Measurements from ENCODE around the gene GRID2. TPM values are rescaled to one million over a fixed set of nuclear protein-coding genes. Genes with fewer than 3 reads are reported as not detected.

GRID2 gene
- total RNA-seq, 2 experiments from 2014 or later: not detected

GRCh38 chr4:93710101-93710846 is 1406.5 kb downstream of the GRID2 start:
- CTCF ChIA-PET: no interaction called here
- DNase-seq: no peak
- H3K27me3 Mint-ChIP-seq (ENCODE audit: low read depth): no peaks in the 10 kb centered on the region
- no peaks in the 10 kb centered on the region for H3K9me3 Mint-ChIP-seq
- no peaks in the 10 kb centered on the region for H3K4me1 Mint-ChIP-seq (ENCODE audit: low read depth)
- intact Hi-C loops (cut with micrococcal nuclease): no loop called here
- no peak overlapping the region for H3K27ac Mint-ChIP-seq
- no peak overlapping the region for H3K4me3 Mint-ChIP-seq
- no peaks in the 10 kb centered on the region for H3K36me3 Mint-ChIP-seq (ENCODE audit: low read depth)

- H3K27ac Mint-ChIP-seq: no peak overlapping the region
- CTCF ChIA-PET: no interaction called here
These were observed 1407.2 kb downstream of the GRID2 start for GRCh38 chr4:93710847-93711430.

GRCh38 chr4:93718233-93718632 is 1414.5 kb downstream of the GRID2 start:
- Mint-ChIP-seq H3K4me3 (no peak overlapping the region), H3K9me3 (peaks cover 1% of the 10 kb centered on the region), H3K27ac (no peak overlapping the region), H3K4me1 (ENCODE audit: low read depth) (no peaks in the 10 kb centered on the region), H3K27me3 (ENCODE audit: low read depth) (no peaks in the 10 kb centered on the region), H3K36me3 (ENCODE audit: low read depth) (no peaks in the 10 kb centered on the region)
- intact Hi-C loops (cut with micrococcal nuclease): no loop called here
- CTCF ChIA-PET: no interaction called here
- no peak for DNase-seq

More at GRCh38 chr4:93710847-93711430, 1407.2 kb downstream of the GRID2 start:
- no peaks in the 10 kb centered on the region for H3K9me3 Mint-ChIP-seq
- H3K4me3 Mint-ChIP-seq: no peak overlapping the region
- H3K27me3 Mint-ChIP-seq (ENCODE audit: low read depth): no peaks in the 10 kb centered on the region
- no peak for DNase-seq
- H3K4me1 Mint-ChIP-seq (ENCODE audit: low read depth): no peaks in the 10 kb centered on the region
- intact Hi-C loops (cut with micrococcal nuclease): no loop called here
- H3K36me3 Mint-ChIP-seq (ENCODE audit: low read depth): no peaks in the 10 kb centered on the region

- Mint-ChIP-seq H3K27me3 (ENCODE audit: low read depth) (no peaks in the 10 kb centered on the region), H3K4me1 (ENCODE audit: low read depth) (no peaks in the 10 kb centered on the region), H3K4me3 (no peak overlapping the region), H3K9me3 (peaks cover 1% of the 10 kb centered on the region), H3K36me3 (ENCODE audit: low read depth) (no peaks in the 10 kb centered on the region), H3K27ac (no peak overlapping the region)
- no peak for DNase-seq
- intact Hi-C loops (cut with micrococcal nuclease): no loop called here
- CTCF ChIA-PET: no interaction called here
These were observed 1415.8 kb downstream of the GRID2 start for GRCh38 chr4:93719552-93719951.

GRCh38 chr4:93722446-93722845 is 1418.7 kb downstream of the GRID2 start:
- DNase-seq: no peak
- Mint-ChIP-seq H3K27ac (no peak overlapping the region), H3K4me1 (ENCODE audit: low read depth) (no peaks in the 10 kb centered on the region), H3K4me3 (no peak overlapping the region), H3K9me3 (peaks cover 3% of the 10 kb centered on the region), H3K27me3 (ENCODE audit: low read depth) (no peaks in the 10 kb centered on the region), H3K36me3 (ENCODE audit: low read depth) (no peaks in the 10 kb centered on the region)
- intact Hi-C loops (cut with micrococcal nuclease): no loop called here
- CTCF ChIA-PET: no interaction called here

GRCh38 chr4:93730251-93730650 is 1426.5 kb downstream of the GRID2 start:
- H3K4me1 Mint-ChIP-seq (ENCODE audit: low read depth): no peaks in the 10 kb centered on the region
- CTCF ChIA-PET: no interaction called here
- intact Hi-C loops (cut with micrococcal nuclease): no loop called here
- no peak overlapping the region for H3K4me3 Mint-ChIP-seq
- H3K9me3 Mint-ChIP-seq: peaks cover 2% of the 10 kb centered on the region
- no peaks in the 10 kb centered on the region for H3K27me3 Mint-ChIP-seq (ENCODE audit: low read depth)
- H3K36me3 Mint-ChIP-seq (ENCODE audit: low read depth): no peaks in the 10 kb centered on the region
- no peak for DNase-seq
- H3K27ac Mint-ChIP-seq: no peak overlapping the region

GRCh38 chr4:93730760-93731159 is 1427.0 kb downstream of the GRID2 start:
- Mint-ChIP-seq H3K36me3 (ENCODE audit: low read depth) (no peaks in the 10 kb centered on the region), H3K4me1 (ENCODE audit: low read depth) (no peaks in the 10 kb centered on the region), H3K9me3 (peaks cover 2% of the 10 kb centered on the region), H3K4me3 (no peak overlapping the region), H3K27ac (no peak overlapping the region), H3K27me3 (ENCODE audit: low read depth) (no peaks in the 10 kb centered on the region)
- CTCF ChIA-PET: no interaction called here
- intact Hi-C loops (cut with micrococcal nuclease): no loop called here
- DNase-seq: no peak

- no peaks in the 10 kb centered on the region for H3K27me3 Mint-ChIP-seq (ENCODE audit: low read depth)
- no peaks in the 10 kb centered on the region for H3K36me3 Mint-ChIP-seq (ENCODE audit: low read depth)
- no peak overlapping the region for H3K27ac Mint-ChIP-seq
- CTCF ChIA-PET: no interaction called here
- peaks cover 2% of the 10 kb centered on the region for H3K9me3 Mint-ChIP-seq
- no peaks in the 10 kb centered on the region for H3K4me1 Mint-ChIP-seq (ENCODE audit: low read depth)
- no peak overlapping the region for H3K4me3 Mint-ChIP-seq
- DNase-seq: no peak
- intact Hi-C loops (cut with micrococcal nuclease): no loop called here
These were observed 1427.7 kb downstream of the GRID2 start for GRCh38 chr4:93731456-93731855.

GRCh38 chr4:93732509-93732908 is 1428.7 kb downstream of the GRID2 start:
- no peak for DNase-seq

GRCh38 chr4:93740890-93741289 is 1437.1 kb downstream of the GRID2 start:
- H3K36me3 Mint-ChIP-seq (ENCODE audit: low read depth): no peaks in the 10 kb centered on the region
- no peaks in the 10 kb centered on the region for H3K9me3 Mint-ChIP-seq
- intact Hi-C loops (cut with micrococcal nuclease): no loop called here
- CTCF ChIA-PET: interaction anchor here (0.7 kb wide), 1 partner anchor 722 kb away, joined by 3 read pairs; no protein-coding TSS in a partner anchor
- no peak for DNase-seq
- no peak overlapping the region for H3K4me3 Mint-ChIP-seq
- H3K27ac Mint-ChIP-seq: no peak overlapping the region
- no peaks in the 10 kb centered on the region for H3K27me3 Mint-ChIP-seq (ENCODE audit: low read depth)
- H3K4me1 Mint-ChIP-seq (ENCODE audit: low read depth): no peaks in the 10 kb centered on the region

More at GRCh38 chr4:93732509-93732908, 1428.7 kb downstream of the GRID2 start:
- Mint-ChIP-seq H3K36me3 (ENCODE audit: low read depth) (no peaks in the 10 kb centered on the region), H3K27me3 (ENCODE audit: low read depth) (no peaks in the 10 kb centered on the region), H3K9me3 (peaks cover 2% of the 10 kb centered on the region), H3K4me1 (ENCODE audit: low read depth) (no peaks in the 10 kb centered on the region), H3K27ac (no peak overlapping the region), H3K4me3 (no peak overlapping the region)
- CTCF ChIA-PET: interaction anchor here (0.6 kb wide), 1 partner anchor 1838 kb away, joined by 3 read pairs; no protein-coding TSS in a partner anchor
- intact Hi-C loops (cut with micrococcal nuclease): no loop called here

- no peaks in the 10 kb centered on the region for H3K36me3 Mint-ChIP-seq (ENCODE audit: low read depth)
- H3K4me3 Mint-ChIP-seq: no peak overlapping the region
- no peak for DNase-seq
- no peak overlapping the region for H3K27ac Mint-ChIP-seq
- H3K27me3 Mint-ChIP-seq (ENCODE audit: low read depth): no peaks in the 10 kb centered on the region
- H3K9me3 Mint-ChIP-seq: no peaks in the 10 kb centered on the region
- intact Hi-C loops (cut with micrococcal nuclease): no loop called here
- CTCF ChIA-PET: no interaction called here
- no peaks in the 10 kb centered on the region for H3K4me1 Mint-ChIP-seq (ENCODE audit: low read depth)
These were observed 1439.3 kb downstream of the GRID2 start for GRCh38 chr4:93743022-93743421.

- Mint-ChIP-seq H3K4me1 (ENCODE audit: low read depth) (no peaks in the 10 kb centered on the region), H3K36me3 (ENCODE audit: low read depth) (no peaks in the 10 kb centered on the region)
These were observed 1439.9 kb downstream of the GRID2 start for GRCh38 chr4:93743635-93744034.

GRCh38 chr4:93744961-93745360 is 1441.2 kb downstream of the GRID2 start:
- H3K4me1 Mint-ChIP-seq (ENCODE audit: low read depth): no peaks in the 10 kb centered on the region
- no peak for DNase-seq
- intact Hi-C loops (cut with micrococcal nuclease): no loop called here
- H3K4me3 Mint-ChIP-seq: no peak overlapping the region
- CTCF ChIA-PET: no interaction called here
- H3K27me3 Mint-ChIP-seq (ENCODE audit: low read depth): no peaks in the 10 kb centered on the region
- H3K36me3 Mint-ChIP-seq (ENCODE audit: low read depth): no peaks in the 10 kb centered on the region
- H3K9me3 Mint-ChIP-seq: no peaks in the 10 kb centered on the region
- no peak overlapping the region for H3K27ac Mint-ChIP-seq

More at GRCh38 chr4:93743635-93744034, 1439.9 kb downstream of the GRID2 start:
- H3K4me3 Mint-ChIP-seq: no peak overlapping the region
- intact Hi-C loops (cut with micrococcal nuclease): no loop called here
- H3K27ac Mint-ChIP-seq: no peak overlapping the region
- no peaks in the 10 kb centered on the region for H3K27me3 Mint-ChIP-seq (ENCODE audit: low read depth)
- CTCF ChIA-PET: interaction anchor here (0.6 kb wide), 1 partner anchor 8 kb away, joined by 3 read pairs; no protein-coding TSS in a partner anchor
- no peaks in the 10 kb centered on the region for H3K9me3 Mint-ChIP-seq
- DNase-seq: no peak
